SK-N-SH (cell line): ENCODE data around the gene PLA2G2F.

Experiments used
- EP300 ChIP-seq, 2 experiments: IDR thresholded peaks; 2 replicates each; pipeline versions ENCODE4 v1.4.0 to v1.6.1; 2012; ENCODE audit warnings: borderline replicate concordance in 1 of 2, low read depth in 1 of 2, low read length in 1 of 2
- EZH2phosphoT487 ChIP-seq: fragments of 200-600 bp; sonication (generic); IDR thresholded peaks from 2 replicates; pipeline ENCODE4 v1.6.1; 2017; ENCODE audit warnings: low read depth, mixed run types, mild to moderate bottlenecking, antibody characterized with exemption, moderate library complexity, borderline replicate concordance
- RXRA ChIP-seq: IDR thresholded peaks from 2 replicates; pipeline ENCODE4 v1.4.0; 2012; ENCODE audit warnings: low read depth, mild to moderate bottlenecking, borderline replicate concordance
- SIN3A ChIP-seq: IDR thresholded peaks from 2 replicates; pipeline ENCODE4 v1.6.1; 2012; ENCODE audit warnings: low read depth, mild to moderate bottlenecking, low read length, moderate library complexity, borderline replicate concordance
- TF ChIP-seq, protein P1 (sequence below): fragments of 200-600 bp; sonication (generic); IDR thresholded peaks from 2 replicates; pipeline ENCODE4 v1.6.1; 2017; ENCODE audit warnings: antibody characterized with exemption, mild to moderate bottlenecking, moderate library complexity
- TF ChIP-seq, protein P2 (sequence below): IDR thresholded peaks from 2 replicates; pipeline ENCODE4 v1.6.1; 2012; ENCODE audit warnings: mild to moderate bottlenecking, low read depth, low read length, moderate library complexity

DNA sequence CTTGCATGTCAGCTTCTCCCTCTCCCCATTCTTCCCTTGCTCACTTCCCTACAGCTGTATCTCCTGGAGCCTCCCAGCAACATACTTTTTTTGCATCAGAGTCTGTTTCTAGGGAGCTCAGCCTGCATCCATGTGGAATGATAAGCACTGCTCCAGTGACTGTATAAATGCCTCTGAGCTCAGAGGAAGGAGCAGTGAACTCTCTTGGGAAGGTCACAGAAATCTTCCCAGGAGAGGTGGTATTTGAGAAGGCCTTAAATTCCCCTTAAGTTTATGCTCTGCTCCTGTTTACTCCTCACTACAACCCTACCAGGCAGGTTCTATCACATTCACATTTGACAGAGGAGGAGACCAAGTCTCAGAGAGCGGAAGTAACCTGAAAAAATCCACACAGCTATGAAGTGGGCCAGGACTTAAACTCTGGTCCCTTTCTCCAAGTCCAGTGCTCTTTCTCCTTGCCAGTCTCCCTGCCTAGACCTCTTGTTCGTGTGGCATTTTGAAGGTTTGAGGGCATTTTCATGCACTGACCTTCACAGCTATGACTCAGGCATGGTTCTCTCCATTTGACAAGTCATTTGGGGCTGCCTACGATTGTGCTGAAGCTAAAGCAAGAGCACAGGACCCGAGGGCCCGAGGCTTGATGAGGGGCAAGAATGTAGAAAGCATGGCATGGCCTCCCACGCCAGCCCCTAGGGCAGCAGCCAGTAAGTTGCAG is 41.2 kb downstream of the PLA2G2F start:
- TF ChIP-seq, protein P1, sequence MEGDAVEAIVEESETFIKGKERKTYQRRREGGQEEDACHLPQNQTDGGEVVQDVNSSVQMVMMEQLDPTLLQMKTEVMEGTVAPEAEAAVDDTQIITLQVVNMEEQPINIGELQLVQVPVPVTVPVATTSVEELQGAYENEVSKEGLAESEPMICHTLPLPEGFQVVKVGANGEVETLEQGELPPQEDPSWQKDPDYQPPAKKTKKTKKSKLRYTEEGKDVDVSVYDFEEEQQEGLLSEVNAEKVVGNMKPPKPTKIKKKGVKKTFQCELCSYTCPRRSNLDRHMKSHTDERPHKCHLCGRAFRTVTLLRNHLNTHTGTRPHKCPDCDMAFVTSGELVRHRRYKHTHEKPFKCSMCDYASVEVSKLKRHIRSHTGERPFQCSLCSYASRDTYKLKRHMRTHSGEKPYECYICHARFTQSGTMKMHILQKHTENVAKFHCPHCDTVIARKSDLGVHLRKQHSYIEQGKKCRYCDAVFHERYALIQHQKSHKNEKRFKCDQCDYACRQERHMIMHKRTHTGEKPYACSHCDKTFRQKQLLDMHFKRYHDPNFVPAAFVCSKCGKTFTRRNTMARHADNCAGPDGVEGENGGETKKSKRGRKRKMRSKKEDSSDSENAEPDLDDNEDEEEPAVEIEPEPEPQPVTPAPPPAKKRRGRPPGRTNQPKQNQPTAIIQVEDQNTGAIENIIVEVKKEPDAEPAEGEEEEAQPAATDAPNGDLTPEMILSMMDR, result no peak
- TF ChIP-seq SIN3A, result no peak
- TF ChIP-seq EP300 (IDR thresholded peaks at IDR 0.05; ENCODE audit: borderline replicate concordance in 1 of 2, low read depth in 1 of 2, low read length in 1 of 2), result no peak
- TF ChIP-seq RXRA, result no peak
- TF ChIP-seq, protein P2, sequence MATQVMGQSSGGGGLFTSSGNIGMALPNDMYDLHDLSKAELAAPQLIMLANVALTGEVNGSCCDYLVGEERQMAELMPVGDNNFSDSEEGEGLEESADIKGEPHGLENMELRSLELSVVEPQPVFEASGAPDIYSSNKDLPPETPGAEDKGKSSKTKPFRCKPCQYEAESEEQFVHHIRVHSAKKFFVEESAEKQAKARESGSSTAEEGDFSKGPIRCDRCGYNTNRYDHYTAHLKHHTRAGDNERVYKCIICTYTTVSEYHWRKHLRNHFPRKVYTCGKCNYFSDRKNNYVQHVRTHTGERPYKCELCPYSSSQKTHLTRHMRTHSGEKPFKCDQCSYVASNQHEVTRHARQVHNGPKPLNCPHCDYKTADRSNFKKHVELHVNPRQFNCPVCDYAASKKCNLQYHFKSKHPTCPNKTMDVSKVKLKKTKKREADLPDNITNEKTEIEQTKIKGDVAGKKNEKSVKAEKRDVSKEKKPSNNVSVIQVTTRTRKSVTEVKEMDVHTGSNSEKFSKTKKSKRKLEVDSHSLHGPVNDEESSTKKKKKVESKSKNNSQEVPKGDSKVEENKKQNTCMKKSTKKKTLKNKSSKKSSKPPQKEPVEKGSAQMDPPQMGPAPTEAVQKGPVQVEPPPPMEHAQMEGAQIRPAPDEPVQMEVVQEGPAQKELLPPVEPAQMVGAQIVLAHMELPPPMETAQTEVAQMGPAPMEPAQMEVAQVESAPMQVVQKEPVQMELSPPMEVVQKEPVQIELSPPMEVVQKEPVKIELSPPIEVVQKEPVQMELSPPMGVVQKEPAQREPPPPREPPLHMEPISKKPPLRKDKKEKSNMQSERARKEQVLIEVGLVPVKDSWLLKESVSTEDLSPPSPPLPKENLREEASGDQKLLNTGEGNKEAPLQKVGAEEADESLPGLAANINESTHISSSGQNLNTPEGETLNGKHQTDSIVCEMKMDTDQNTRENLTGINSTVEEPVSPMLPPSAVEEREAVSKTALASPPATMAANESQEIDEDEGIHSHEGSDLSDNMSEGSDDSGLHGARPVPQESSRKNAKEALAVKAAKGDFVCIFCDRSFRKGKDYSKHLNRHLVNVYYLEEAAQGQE, result no peak
- no peak for TF ChIP-seq EZH2phosphoT487
